ENCODE data around the gene KCNV2. TPM values are rescaled to one million over a fixed set of nuclear protein-coding genes. Genes with fewer than 3 reads are reported as not detected.

KCNV2 gene
- total and polyA plus RNA-seq, 2 experiments from 2014 or later, result 0.60 TPM; not detected in 1

Other genes with a start within 250 kb of the KCNV2 start
- 46.3 and 49.8 TPM in 2 replicates for gene VLDLR, start 95.7 kb upstream of the KCNV2 start, total RNA-seq (2014; rRNA removed; shearing (Covaris generic))
- 13.2 and 14.9 TPM in 2 replicates for gene VLDLR, start 95.7 kb upstream of the KCNV2 start, polyA plus RNA-seq (2016; fragmentation: Nextera tagmentation; extraction: Ambion mirVana)
- gene PUM3, start 126.6 kb downstream of the KCNV2 start, total RNA-seq (2014; rRNA removed; shearing (Covaris generic)), result 85.8 and 98.3 TPM in 2 replicates
- gene PUM3, start 126.6 kb downstream of the KCNV2 start, polyA plus RNA-seq (2016; fragmentation: Nextera tagmentation; extraction: Ambion mirVana), result 120 and 136 TPM in 2 replicates

Measured in GM23338 (cell line).